Natural killer cell treated with Interleukin-12 subunit alpha and Interleukin-12 subunit beta and Interleukin-15 and Interleukin-18, amount 100 ng/mL, for 72 hours (primary cell): ENCODE measurements around the gene GARNL3. TPM values are rescaled to one million over a fixed set of nuclear protein-coding genes. Genes with fewer than 3 reads are reported as not detected.

ENCODE experiments used
- ATAC-seq, 2 donors: fragments of 150-1000 bp; cut with Tn5 transposase in 1 of 2; sonication (Bioruptor Pico), chemical (Tn5 transposase) in 1 of 2; 2 replicates each; pipeline ENCODE4 v1.10.0; 2021
- DNase-seq: peaks from one replicate; pipeline ENCODE4 v3.0.0; 2022; ENCODE audit warnings: low spot score
- H3K27ac Mint-ChIP-seq, 2 donors: 1 replicate in 1 of 2; 2 replicates in 1 of 2; pipeline ENCODE4 v1.8.0; 2022; ENCODE audit warnings: mixed read lengths in 2 of 2, mild to moderate bottlenecking in 1 of 2, moderate library complexity in 1 of 2
- H3K27me3 Mint-ChIP-seq, 2 donors: 1 replicate in 1 of 2; 2 replicates in 1 of 2; pipeline ENCODE4 v1.8.0; 2022; ENCODE audit warnings: mixed read lengths in 2 of 2
- H3K36me3 Mint-ChIP-seq: one replicate; pipeline ENCODE4 v1.8.0; 2022; ENCODE audit warnings: mixed read lengths
- H3K4me1 Mint-ChIP-seq, 2 donors: 1 replicate in 1 of 2; 2 replicates in 1 of 2; pipeline ENCODE4 v1.8.0; 2022; ENCODE audit warnings: low read depth in 2 of 2, mixed read lengths in 2 of 2, mild to moderate bottlenecking in 1 of 2
- H3K4me3 Mint-ChIP-seq: one replicate; pipeline ENCODE4 v1.8.0; 2022; ENCODE audit warnings: mixed read lengths
- H3K9me3 Mint-ChIP-seq: 2 replicates; pipeline ENCODE4 v1.8.0; 2022; ENCODE audit warnings: mixed read lengths
- total RNA-seq, 2 donors: library from RNA; stranded (reverse); gene quantifications; one replicate each; pipeline ENCODE4 v1.2.3, GENCODE V29; 2022

GARNL3 gene, protein sequence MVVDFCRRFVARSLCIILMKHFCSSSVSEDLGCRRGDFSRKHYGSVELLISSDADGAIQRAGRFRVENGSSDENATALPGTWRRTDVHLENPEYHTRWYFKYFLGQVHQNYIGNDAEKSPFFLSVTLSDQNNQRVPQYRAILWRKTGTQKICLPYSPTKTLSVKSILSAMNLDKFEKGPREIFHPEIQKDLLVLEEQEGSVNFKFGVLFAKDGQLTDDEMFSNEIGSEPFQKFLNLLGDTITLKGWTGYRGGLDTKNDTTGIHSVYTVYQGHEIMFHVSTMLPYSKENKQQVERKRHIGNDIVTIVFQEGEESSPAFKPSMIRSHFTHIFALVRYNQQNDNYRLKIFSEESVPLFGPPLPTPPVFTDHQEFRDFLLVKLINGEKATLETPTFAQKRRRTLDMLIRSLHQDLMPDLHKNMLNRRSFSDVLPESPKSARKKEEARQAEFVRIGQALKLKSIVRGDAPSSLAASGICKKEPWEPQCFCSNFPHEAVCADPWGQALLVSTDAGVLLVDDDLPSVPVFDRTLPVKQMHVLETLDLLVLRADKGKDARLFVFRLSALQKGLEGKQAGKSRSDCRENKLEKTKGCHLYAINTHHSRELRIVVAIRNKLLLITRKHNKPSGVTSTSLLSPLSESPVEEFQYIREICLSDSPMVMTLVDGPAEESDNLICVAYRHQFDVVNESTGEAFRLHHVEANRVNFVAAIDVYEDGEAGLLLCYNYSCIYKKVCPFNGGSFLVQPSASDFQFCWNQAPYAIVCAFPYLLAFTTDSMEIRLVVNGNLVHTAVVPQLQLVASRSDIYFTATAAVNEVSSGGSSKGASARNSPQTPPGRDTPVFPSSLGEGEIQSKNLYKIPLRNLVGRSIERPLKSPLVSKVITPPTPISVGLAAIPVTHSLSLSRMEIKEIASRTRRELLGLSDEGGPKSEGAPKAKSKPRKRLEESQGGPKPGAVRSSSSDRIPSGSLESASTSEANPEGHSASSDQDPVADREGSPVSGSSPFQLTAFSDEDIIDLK
- total RNA-seq, result 1 to 10 TPM; 1.2 to 7.4 TPM

DNA sequence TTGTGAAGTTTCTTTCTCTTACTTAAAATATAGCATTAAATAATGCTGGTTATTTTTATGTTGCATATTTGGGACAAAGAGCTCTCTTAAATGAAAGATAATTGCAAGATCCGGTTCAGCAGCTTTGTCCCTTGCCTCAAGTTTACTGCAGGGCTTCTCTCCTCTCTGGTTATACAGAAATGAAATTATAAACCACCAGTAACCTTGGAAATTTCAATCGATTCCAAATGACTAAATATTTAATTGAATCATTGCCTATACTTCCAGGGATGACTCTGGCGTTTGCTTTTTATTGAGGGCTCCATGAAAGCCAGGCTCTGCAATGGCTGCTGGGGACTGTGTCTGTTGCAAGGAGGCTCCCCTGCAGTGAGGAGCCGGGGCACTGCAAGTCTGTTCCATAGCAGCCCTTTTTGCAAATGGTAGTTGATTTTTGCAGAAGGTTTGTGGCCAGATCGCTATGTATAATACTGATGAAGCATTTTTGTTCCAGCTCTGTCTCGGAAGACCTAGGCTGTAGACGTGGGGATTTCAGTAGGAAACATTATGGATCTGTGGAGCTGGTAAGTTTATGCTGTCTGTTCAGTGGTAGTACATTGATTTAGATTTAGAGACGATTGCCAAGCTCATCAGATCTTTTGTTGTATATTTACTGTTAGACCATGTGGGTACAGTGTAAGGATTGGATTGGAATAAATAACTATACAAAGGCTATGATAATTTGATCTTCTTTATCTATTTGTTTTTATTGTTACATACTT, at the start of gene GARNL3:
GARNL3 (plus strand) TSS at position 313 of the 758 bp plus-strand sequence; CDS start at position 417, 104 bp downstream.
- Mint-ChIP-seq H3K27me3 (no peaks in the 10 kb centered on the region), H3K27ac (no peak within 1 kb of the TSS)
- DNase-seq, result no peak

DNA sequence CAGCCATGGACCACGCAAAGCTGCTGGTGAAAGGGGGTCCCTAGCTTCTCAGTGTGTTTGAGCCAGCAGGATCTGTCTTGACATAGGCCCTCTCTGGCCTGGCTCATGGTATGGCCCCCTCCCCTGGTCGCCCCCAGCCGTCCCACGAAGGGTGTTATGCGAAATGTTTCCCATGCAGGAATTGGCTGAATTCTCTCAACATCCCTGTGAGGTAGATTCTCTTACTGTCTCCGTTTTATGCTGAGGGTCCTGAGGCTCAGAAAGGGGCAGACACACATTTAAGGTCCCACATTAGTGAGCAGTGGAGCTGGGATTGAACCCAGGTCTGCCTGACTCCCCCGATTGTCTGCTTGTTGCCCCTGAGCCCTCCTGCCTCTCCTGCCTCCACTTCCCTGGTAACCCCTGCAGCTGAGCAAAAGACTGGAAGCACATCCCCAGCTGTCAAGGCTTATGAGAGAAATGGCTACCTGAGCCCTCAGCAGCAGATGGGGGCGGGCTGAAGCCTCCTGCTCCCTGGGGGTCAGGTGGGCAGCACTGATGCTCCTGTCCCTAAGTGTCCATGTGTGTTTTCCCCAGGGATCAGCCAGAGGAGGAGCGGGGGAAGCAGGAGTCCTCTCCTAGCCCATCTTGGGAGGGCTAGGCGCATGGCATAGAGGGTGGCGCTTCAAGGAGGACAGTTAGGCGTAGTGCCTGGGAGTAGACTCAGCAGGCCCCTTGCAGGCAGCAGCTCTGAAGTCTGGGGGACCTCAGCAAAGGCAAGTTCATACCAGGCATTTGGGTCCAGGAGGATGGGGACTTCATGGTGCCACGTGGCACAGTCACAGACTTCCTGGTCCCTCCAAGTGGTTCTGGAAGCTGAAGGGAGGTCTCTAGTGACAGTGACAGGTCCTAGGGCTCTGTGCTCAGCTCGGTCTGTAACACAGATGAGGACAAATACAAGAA, 49.0 kb upstream of the GARNL3 start:
- no peak overlapping the region for H3K27ac Mint-ChIP-seq
- no peaks in the 10 kb centered on the region for H3K36me3 Mint-ChIP-seq
- no peak overlapping the region for H3K4me3 Mint-ChIP-seq
- H3K9me3 Mint-ChIP-seq, result no peaks in the 10 kb centered on the region
- peak; percentile 13 for DNase-seq
- H3K4me1 Mint-ChIP-seq, result no peaks in the 10 kb centered on the region
- H3K27me3 Mint-ChIP-seq, result no peaks in the 10 kb centered on the region
- ATAC-seq, result no peak

More for the DNA sequence above, at the start of gene GARNL3:
- Mint-ChIP-seq H3K4me3 (no peak within 1 kb of the TSS), H3K9me3 (no peaks in the 10 kb centered on the region), H3K4me1 (no peaks in the 10 kb centered on the region), H3K36me3 (no peaks in the 10 kb centered on the region)
- ATAC-seq, result no peak

DNA sequence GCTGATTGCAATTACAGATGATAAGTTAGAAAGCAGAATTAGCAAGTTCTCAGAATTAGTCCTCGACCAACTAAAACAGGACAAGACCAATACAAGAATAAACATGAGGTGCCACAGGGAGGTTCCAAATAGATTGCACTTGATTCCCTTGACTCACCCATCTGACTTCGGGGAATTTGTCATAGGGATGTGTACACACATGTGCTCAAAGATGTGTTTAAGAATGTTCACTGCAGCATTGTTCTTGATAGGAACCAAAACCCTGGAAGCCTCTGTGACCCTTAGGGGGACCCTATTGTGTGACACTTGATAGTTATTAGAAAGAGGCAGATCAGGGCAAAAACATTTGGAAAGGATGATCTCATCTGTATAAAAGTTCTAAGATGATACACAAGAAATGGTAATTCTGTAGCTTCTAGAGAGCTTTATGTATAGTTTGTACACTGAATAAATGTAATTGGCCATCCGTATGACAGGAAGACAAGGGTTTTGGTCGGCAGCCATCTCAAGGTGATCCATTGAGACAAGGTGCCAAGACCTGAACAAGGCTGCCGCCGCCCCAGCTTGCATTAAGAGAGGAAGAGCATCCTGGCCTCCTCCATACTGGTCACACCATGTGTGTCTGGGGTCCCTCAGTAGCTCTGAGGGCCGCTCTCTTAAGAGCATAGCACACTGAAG, 48.2 kb upstream of the GARNL3 start:
- Mint-ChIP-seq H3K27ac (no peak overlapping the region), H3K27me3 (no peaks in the 10 kb centered on the region), H3K4me1 (no peaks in the 10 kb centered on the region), H3K36me3 (no peaks in the 10 kb centered on the region), H3K4me3 (no peak overlapping the region), H3K9me3 (no peaks in the 10 kb centered on the region)
- ATAC-seq (no peak), DNase-seq (peak; percentile 35)

DNA sequence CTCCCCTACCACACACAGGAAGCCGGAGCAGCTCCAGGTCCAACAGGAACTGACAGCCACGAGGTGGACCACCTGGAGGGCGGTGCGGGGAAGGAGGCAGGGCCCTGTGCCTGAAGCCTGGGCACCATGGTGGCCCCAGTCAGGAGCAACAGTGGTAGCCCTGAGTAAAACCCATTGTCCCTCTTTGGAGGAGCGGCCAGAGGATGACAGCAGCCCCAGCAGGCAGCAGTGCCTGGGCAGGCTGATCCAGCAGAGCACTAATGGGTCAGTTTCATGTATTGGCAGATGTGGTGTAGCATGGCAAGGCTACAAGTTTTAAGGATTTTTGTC, 47.7 kb upstream of the GARNL3 start:
- H3K4me3 Mint-ChIP-seq, result no peak overlapping the region
- no peaks in the 10 kb centered on the region for H3K27me3 Mint-ChIP-seq
- H3K36me3 Mint-ChIP-seq, result no peaks in the 10 kb centered on the region
- H3K4me1 Mint-ChIP-seq, result no peaks in the 10 kb centered on the region
- H3K9me3 Mint-ChIP-seq, result no peaks in the 10 kb centered on the region
- DNase-seq (peak; percentile 29), ATAC-seq (no peak)
- H3K27ac Mint-ChIP-seq, result no peak overlapping the region

DNA sequence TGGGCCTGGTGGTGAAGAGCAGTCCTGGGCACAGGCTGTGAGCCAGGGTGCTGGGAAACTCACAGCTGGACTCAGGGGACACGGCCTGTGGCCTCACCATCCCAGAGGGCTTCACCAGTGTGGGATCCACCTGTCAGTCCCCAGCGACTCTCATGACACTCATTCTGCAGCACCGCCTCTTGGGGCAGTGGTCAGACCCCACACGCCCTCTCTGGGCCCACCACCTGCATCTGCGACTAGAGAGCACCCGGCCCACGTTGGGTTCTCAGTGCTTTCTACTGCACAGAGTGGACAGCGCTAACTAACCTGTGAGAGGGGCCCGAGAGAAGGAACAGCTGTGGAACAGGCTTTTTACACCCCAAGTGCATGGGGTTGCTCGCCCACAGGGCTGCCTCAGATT, 45.8 kb upstream of the GARNL3 start:
- peak; percentile 26 for DNase-seq
- no peaks in the 10 kb centered on the region for H3K36me3 Mint-ChIP-seq
- peaks cover 3 to 5% of the 10 kb centered on the region in 2 donors for H3K4me1 Mint-ChIP-seq
- H3K27me3 Mint-ChIP-seq, result peaks cover 0 to 3% of the 10 kb centered on the region in 2 donors
- peak in 1 of 2 donors; percentile 4 for ATAC-seq
- no peak overlapping the region for H3K27ac Mint-ChIP-seq
- no peak overlapping the region for H3K4me3 Mint-ChIP-seq
- H3K9me3 Mint-ChIP-seq, result no peaks in the 10 kb centered on the region

DNA sequence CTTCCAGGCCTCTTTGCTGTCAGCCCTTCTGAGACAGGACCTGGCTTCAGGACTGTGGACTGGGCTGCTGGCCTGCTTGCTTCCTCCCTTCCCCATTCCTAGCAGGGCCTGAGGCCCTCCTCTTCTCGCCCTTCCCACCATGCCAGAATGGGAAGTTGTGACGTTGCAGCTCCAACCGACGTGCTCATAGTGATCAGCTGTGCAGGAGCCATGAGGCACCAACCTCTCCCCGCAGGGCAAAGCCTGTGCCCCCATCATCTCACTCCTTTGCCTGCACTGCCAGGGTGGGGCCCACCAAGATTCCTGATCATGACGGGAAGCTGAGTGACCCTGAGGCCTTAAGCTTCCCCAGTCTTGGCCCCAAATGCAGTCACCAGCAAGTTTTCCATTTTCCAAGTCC, 45.1 kb upstream of the GARNL3 start:
- Mint-ChIP-seq H3K36me3 (no peaks in the 10 kb centered on the region), H3K4me1 (peaks cover 6 to 8% of the 10 kb centered on the region in 2 donors), H3K9me3 (no peaks in the 10 kb centered on the region), H3K4me3 (no peak overlapping the region), H3K27me3 (peaks cover 0 to 3% of the 10 kb centered on the region in 2 donors), H3K27ac (no peak overlapping the region)
- peak; percentile 15 for DNase-seq
- no peak for ATAC-seq

DNA sequence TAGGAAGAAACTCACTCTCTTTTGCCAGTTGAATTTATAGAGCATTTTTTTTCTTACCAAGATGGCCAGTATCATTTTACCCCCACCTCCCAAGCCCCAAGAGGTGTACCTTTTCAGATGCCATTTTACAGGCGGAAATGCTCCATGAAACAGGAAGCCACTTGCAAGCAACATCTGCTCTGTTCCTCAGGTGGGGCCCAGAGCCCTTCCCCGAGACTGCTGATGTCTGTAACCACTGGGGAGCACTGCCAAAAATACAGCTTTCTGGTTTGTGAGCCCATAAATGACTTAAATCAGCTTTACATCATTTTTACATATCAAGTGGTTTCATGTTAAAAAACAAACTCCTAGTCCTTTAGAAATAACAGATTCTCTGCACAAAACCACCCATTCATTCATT, 42.9 kb upstream of the GARNL3 start:
- DNase-seq, result no peak
- H3K4me3 Mint-ChIP-seq, result no peak overlapping the region
- peaks cover 16 to 20% of the 10 kb centered on the region in 2 donors for H3K4me1 Mint-ChIP-seq
- H3K27ac Mint-ChIP-seq, result no peak overlapping the region
- no peaks in the 10 kb centered on the region for H3K9me3 Mint-ChIP-seq
- peaks cover 6% of the 10 kb centered on the region in 2 donors for H3K27me3 Mint-ChIP-seq
- no peak for ATAC-seq
- H3K36me3 Mint-ChIP-seq, result no peaks in the 10 kb centered on the region

DNA sequence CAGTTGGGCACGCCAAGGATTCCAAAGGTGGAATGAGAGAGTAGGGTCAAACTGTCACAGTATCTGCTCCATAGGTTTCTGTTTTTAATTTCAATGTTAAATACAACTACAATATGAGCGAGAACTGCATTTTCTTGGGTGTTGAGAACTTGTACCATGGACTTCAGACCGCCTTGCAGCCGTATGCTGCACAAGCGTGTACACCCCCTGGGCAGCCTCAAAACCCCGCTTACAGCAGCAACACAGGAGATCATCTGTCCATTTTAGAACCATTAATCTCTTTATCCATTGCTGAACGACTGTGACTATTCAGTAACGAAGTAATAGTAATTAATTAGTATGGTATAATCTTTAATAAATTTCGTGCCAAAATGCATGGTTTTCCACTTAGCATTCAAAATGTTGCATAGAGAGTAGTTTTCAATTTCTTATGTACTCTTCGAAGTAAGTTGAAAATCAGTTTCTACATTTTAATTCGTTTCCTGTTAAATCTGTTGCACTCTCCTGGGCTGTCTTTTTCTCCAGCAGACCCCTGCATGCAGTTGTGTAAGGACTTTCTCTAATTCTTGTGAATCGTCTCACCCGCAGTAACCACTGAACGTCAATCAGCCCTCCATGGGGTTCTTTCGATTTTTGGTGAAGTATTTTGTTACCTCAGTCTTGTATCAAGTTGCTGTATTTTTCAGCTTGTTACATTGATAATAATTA, 42.0 kb upstream of the GARNL3 start:
- H3K9me3 Mint-ChIP-seq, result no peaks in the 10 kb centered on the region
- no peaks in the 10 kb centered on the region for H3K36me3 Mint-ChIP-seq
- no peak overlapping the region for H3K4me3 Mint-ChIP-seq
- ATAC-seq (no peak), DNase-seq (no peak)
- H3K4me1 Mint-ChIP-seq, result peaks cover 16 to 21% of the 10 kb centered on the region in 2 donors
- peaks cover 6 to 7% of the 10 kb centered on the region in 2 donors for H3K27me3 Mint-ChIP-seq
- no peak overlapping the region for H3K27ac Mint-ChIP-seq

DNA sequence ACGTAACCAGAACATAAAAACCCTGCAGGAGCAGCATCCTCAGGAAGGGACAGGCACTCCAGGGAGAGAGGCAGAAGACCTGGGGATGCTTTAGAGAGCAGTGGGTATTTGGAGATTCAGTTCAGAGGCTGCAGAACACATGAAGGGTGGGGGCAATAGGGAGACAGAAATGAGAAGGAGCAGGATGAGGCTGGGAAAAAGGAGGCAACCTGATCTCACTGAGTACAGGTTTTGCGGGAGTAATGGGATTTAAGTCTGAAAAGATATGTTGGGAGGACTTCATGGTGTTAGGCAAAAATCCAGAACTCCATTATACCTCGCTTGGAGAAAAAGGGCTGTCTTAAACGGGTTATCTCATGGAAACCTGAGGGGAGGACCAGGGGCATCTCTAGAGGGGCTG, 41.3 kb upstream of the GARNL3 start:
- Mint-ChIP-seq H3K36me3 (no peaks in the 10 kb centered on the region), H3K9me3 (no peaks in the 10 kb centered on the region), H3K4me3 (peak overlapping the region; percentile 45), H3K4me1 (peaks cover 16 to 21% of the 10 kb centered on the region in 2 donors), H3K27ac (no peak overlapping the region), H3K27me3 (peaks cover 6 to 7% of the 10 kb centered on the region in 2 donors)
- ATAC-seq, result no peak
- DNase-seq, result no peak

DNA sequence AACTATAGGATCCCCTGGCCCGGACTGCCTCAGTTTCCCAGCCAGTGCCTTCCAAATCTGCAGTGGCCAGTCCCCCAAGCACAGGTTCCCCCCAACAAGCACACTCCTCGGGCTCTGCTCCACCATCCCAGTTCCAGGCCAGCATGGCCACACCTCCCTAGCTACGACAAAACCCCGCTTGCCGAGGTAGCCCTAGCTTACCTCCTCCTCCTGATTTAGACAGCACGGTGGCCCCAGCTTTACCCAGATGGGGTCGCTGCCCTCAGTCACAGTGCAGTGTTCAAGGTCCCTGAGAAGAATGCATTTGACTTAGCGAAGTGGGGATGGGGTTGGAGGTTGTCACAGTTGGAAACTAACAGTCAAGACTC, 40.8 kb upstream of the GARNL3 start:
- H3K36me3 Mint-ChIP-seq, result no peaks in the 10 kb centered on the region
- H3K4me1 Mint-ChIP-seq, result peaks cover 16 to 21% of the 10 kb centered on the region in 2 donors
- peak overlapping the region; percentile 94 for H3K4me3 Mint-ChIP-seq
- H3K27me3 Mint-ChIP-seq, result peaks cover 8 to 9% of the 10 kb centered on the region in 2 donors
- H3K27ac Mint-ChIP-seq, result no peak overlapping the region
- ATAC-seq, result no peak
- DNase-seq, result no peak
- no peaks in the 10 kb centered on the region for H3K9me3 Mint-ChIP-seq

DNA sequence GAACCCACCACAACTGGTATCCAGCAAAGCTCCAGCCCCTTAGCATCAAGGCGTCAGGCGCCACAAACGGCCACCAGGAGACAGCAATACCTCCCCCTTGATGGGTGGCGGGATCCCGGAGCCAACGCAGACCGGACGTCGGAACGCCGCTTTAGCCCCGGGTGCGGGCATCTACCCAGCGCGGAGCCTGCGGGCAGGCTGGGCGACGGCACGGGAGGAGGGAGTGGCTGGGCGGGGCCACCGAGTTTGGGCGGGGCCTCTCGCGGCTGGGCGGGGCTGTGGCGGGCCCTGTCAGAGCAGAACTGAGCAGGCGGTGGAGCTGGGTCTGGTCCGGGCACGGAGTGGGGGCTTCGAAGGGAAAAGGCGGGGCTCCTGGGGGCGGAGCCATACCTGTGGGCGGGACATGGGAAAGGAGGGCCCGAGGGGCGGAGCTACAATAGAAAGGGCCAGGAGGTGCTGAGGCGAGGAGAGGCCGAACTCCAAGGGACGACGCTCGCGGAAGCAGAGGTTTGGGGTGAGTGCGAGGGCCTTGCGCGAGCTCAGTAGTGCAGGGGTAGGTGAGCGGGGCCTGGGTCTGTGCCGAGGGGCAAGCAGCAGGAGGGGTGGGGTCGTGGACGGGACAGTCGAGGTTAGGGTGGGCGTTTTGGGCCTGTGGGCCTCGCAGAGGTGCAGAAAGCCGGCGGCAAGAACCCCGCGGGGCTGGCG, 40.2 kb upstream of the GARNL3 start:
- Mint-ChIP-seq H3K36me3 (no peaks in the 10 kb centered on the region), H3K9me3 (no peaks in the 10 kb centered on the region), H3K4me3 (peak overlapping the region; percentile 94), H3K27ac (peak overlapping the region; percentile 73 to 80), H3K4me1 (peaks cover 16 to 21% of the 10 kb centered on the region in 2 donors), H3K27me3 (peaks cover 11 to 14% of the 10 kb centered on the region in 2 donors)
- ATAC-seq (peak; percentile 85 to 86), DNase-seq (peak; percentile 89)
